Sciatic nerve (tissue), 2 donors: ENCODE results near the gene MAN2A1. TPM values are rescaled to one million over a fixed set of nuclear protein-coding genes. Genes with fewer than 3 reads are reported as not detected.
A peak's percentile ranks its signal among the peaks of the same experiment; 100 is the strongest.
"Not testable (repeated sequence)": the region's sequence is repeated elsewhere in the genome, so short reads cannot be mapped to it uniquely, and the experiment has no call there.

ENCODE experiments used
- ATAC-seq: fragments of 200-7000 bp; cut with Tn5 transposase; one replicate; pipeline ENCODE4 v1.9.1; 2020; ENCODE audit warnings: mild to moderate bottlenecking, moderate library complexity
- DNase-seq: peaks from one replicate; pipeline ENCODE4 v3.0.0-alpha.2; 2020; ENCODE audit warnings: low spot score
- intact Hi-C: fragments of 100-400 bp; cut with DNase I; formaldehyde crosslinking; loops from one replicate; pipeline ENCODE4 v1.14.2; 2022
- total RNA-seq: library from RNA; stranded (reverse); fragmentation: NEBNext Ultra II Directional; extraction: Animal tissue kit (Norgen Biotek cat#: 25700); gene quantifications from one replicate; pipeline ENCODE4 v1.2.1, GENCODE V29; 2021
- donor health status: DM: no; HTN: no; CAD: no.
- donor health status: DM: no; HTN: no; CAD: no.

The MAN2A1 gene
- total RNA-seq, 1 donor from 2014 or later, result 45.2 TPM

GRCh38 chr5:109743041-109743531, 53.4 kb downstream of the MAN2A1 start:
- ATAC-seq, result peak; percentile 66
- no peak for DNase-seq
- intact Hi-C loops, result no loop called here

- intact Hi-C loops, result no loop called here
- ATAC-seq, result peak; percentile 68
- no peak for DNase-seq
These were observed 54.1 kb downstream of the MAN2A1 start for GRCh38 chr5:109743770-109744212.

- intact Hi-C loops, result no loop called here
- ATAC-seq, result no peak
These were observed 54.5 kb downstream of the MAN2A1 start for GRCh38 chr5:109744261-109744660.

GRCh38 chr5:109748546-109748945, 58.8 kb downstream of the MAN2A1 start:
- intact Hi-C loops, result no loop called here
- no peak for ATAC-seq
- no peak for DNase-seq

More at GRCh38 chr5:109744261-109744660, 54.5 kb downstream of the MAN2A1 start:
- DNase-seq, result no peak

- no peak for ATAC-seq
- intact Hi-C loops, result no loop called here
- no peak for DNase-seq
These were observed 60.7 kb downstream of the MAN2A1 start for GRCh38 chr5:109750463-109750862.

- no peak for ATAC-seq
- intact Hi-C loops, result no loop called here
- no peak for DNase-seq
These were observed 63.6 kb downstream of the MAN2A1 start for GRCh38 chr5:109753279-109753678.

GRCh38 chr5:109754319-109754718, 64.6 kb downstream of the MAN2A1 start:
- intact Hi-C loops, result no loop called here
- no peak for ATAC-seq

GRCh38 chr5:109755761-109756160, 66.0 kb downstream of the MAN2A1 start:
- ATAC-seq, result no peak
- no peak for DNase-seq
- intact Hi-C loops, result no loop called here

More at GRCh38 chr5:109754319-109754718, 64.6 kb downstream of the MAN2A1 start:
- DNase-seq, result no peak

GRCh38 chr5:109756543-109757185, 66.9 kb downstream of the MAN2A1 start:
- DNase-seq (no peak), ATAC-seq (peak; percentile 46)
- intact Hi-C loops, result no loop called here

GRCh38 chr5:109757490-109757889, 67.8 kb downstream of the MAN2A1 start:
- intact Hi-C loops, result no loop called here
- no peak for DNase-seq
- ATAC-seq, result no peak

- intact Hi-C loops, result no loop called here
- DNase-seq (no peak), ATAC-seq (no peak)
These were observed 69.6 kb downstream of the MAN2A1 start for GRCh38 chr5:109759306-109759705.

- intact Hi-C loops, ATAC-seq, DNase-seq: not testable (repeated sequence)
These were observed 70.4 kb downstream of the MAN2A1 start for GRCh38 chr5:109760130-109760529.

- no peak for ATAC-seq
- intact Hi-C loops, result no loop called here
- DNase-seq, result no peak
These were observed 73.1 kb downstream of the MAN2A1 start for GRCh38 chr5:109762821-109763220.

- intact Hi-C loops, result no loop called here
- DNase-seq, result no peak
- ATAC-seq, result no peak
These were observed 77.7 kb downstream of the MAN2A1 start for GRCh38 chr5:109767184-109767995.

GRCh38 chr5:109767997-109768396, 78.3 kb downstream of the MAN2A1 start:
- ATAC-seq, result no peak
- no peak for DNase-seq
- intact Hi-C loops, result no loop called here

GRCh38 chr5:109769597-109770291, 80.0 kb downstream of the MAN2A1 start:
- ATAC-seq (no peak), DNase-seq (no peak)
- intact Hi-C loops, result no loop called here

- DNase-seq (no peak), ATAC-seq (no peak)
- intact Hi-C loops, result no loop called here
These were observed 85.4 kb downstream of the MAN2A1 start for GRCh38 chr5:109775130-109775529.

GRCh38 chr5:109779036-109779735, 89.5 kb downstream of the MAN2A1 start:
- DNase-seq (no peak), ATAC-seq (no peak)
- intact Hi-C loops, result no loop called here

- intact Hi-C loops, result no loop called here
- no peak for ATAC-seq
These were observed 95.0 kb downstream of the MAN2A1 start for GRCh38 chr5:109784687-109785086.

More at GRCh38 chr5:109784687-109785086, 95.0 kb downstream of the MAN2A1 start:
- no peak for DNase-seq
